Naive thymus-derived CD4-positive, alpha-beta T cell (primary cell): ENCODE measurements around the gene SCAPER. TPM values are rescaled to one million over a fixed set of nuclear protein-coding genes. Genes with fewer than 3 reads are reported as not detected.

Experiments
- ATAC-seq: fragments of 150-1000 bp; cut with Tn5 transposase; 2 replicates; pipeline ENCODE4 v1.10.0; 2021; ENCODE audit warnings: mild to moderate bottlenecking, moderate library complexity
- CTCF ChIA-PET: fragments of 350-600 bp; sonication (Branson Sonifier 250); formaldehyde crosslinking; loops from one replicate; lab custom pipeline; 2021; ENCODE audit warnings: antibody characterized with exemption; lab: Charles Lee
- POLR2A ChIA-PET: fragments of 350-600 bp; sonication (Branson Sonifier 250); formaldehyde crosslinking; loops from one replicate; lab custom pipeline; 2021; ENCODE audit warnings: antibody characterized with exemption, inconsistent platforms; lab: Charles Lee
- DNase-seq, 9 donors: peaks; one replicate each; pipeline versions ENCODE4 v3.0.0 to v3.0.0-alpha.2; 2020 to 2022; ENCODE audit warnings: mixed read lengths in 1 of 9
- H3K27ac ChIP-seq: one replicate; pipeline ENCODE4 v1.7.0; 2013; ENCODE audit warnings: mild to moderate bottlenecking, low read depth, low read length, moderate library complexity
- H3K27me3 ChIP-seq, 2 donors: one replicate each; pipeline ENCODE4 v1.7.0; 2013; ENCODE audit warnings: low read length in 2 of 2, mild to moderate bottlenecking in 2 of 2, moderate library complexity in 2 of 2; ENCODE audit not compliant: control insufficient read depth in 2 of 2, insufficient read depth in 2 of 2
- H3K36me3 ChIP-seq, 3 experiments: 1 replicate in 2 of 3; 2 replicates in 1 of 3; pipeline ENCODE4 v1.7.0; 2013; ENCODE audit warnings: low read length in 3 of 3, mild to moderate bottlenecking in 3 of 3, moderate library complexity in 1 of 3; ENCODE audit not compliant: insufficient read depth in 3 of 3, control insufficient read depth in 2 of 3
- H3K4me1 ChIP-seq, 2 donors: one replicate each; pipeline ENCODE4 v1.7.0; 2013; ENCODE audit warnings: low read length in 2 of 2, mild to moderate bottlenecking in 2 of 2, moderate library complexity in 1 of 2; ENCODE audit not compliant: control insufficient read depth in 2 of 2, insufficient read depth in 2 of 2
- H3K4me3 ChIP-seq: 2 replicates; pipeline ENCODE4 v1.7.0; 2013; ENCODE audit warnings: mild to moderate bottlenecking, low read length
- H3K9me3 ChIP-seq, 3 experiments: 1 replicate in 2 of 3; 2 replicates in 1 of 3; pipeline ENCODE4 v1.7.0; 2013; ENCODE audit warnings: low read length in 3 of 3; ENCODE audit not compliant: control insufficient read depth in 2 of 3
- H3K27ac Mint-ChIP-seq, 9 donors: one replicate each; pipeline ENCODE4 v1.8.0; 2020 to 2022; ENCODE audit warnings: mixed read lengths in 9 of 9, mild to moderate bottlenecking in 8 of 9, moderate library complexity in 5 of 9, inconsistent platforms in 2 of 9
- H3K27me3 Mint-ChIP-seq, 5 donors: one replicate each; pipeline ENCODE4 v1.8.0; 2021 to 2022; ENCODE audit warnings: mixed read lengths in 5 of 5, mild to moderate bottlenecking in 1 of 5
- H3K36me3 Mint-ChIP-seq, 5 donors: one replicate each; pipeline ENCODE4 v1.8.0; 2020 to 2022; ENCODE audit warnings: mixed read lengths in 5 of 5, mild to moderate bottlenecking in 3 of 5, inconsistent platforms in 1 of 5
- H3K4me1 Mint-ChIP-seq, 7 donors: one replicate each; pipeline ENCODE4 v1.8.0; 2020 to 2022; ENCODE audit warnings: mixed read lengths in 7 of 7, mild to moderate bottlenecking in 3 of 7, inconsistent platforms in 1 of 7
- H3K4me3 Mint-ChIP-seq, 10 donors: one replicate each; pipeline ENCODE4 v1.8.0; 2020 to 2022; ENCODE audit warnings: mild to moderate bottlenecking in 10 of 10, mixed read lengths in 10 of 10, moderate library complexity in 6 of 10, inconsistent platforms in 2 of 10
- H3K9me3 Mint-ChIP-seq, 11 donors: one replicate each; pipeline ENCODE4 v1.8.0; 2020 to 2022; ENCODE audit warnings: mixed read lengths in 11 of 11, mild to moderate bottlenecking in 4 of 11, inconsistent platforms in 1 of 11, moderate library complexity in 1 of 11
- intact Hi-C, 2 donors: fragments of 100-400 bp; cut with micrococcal nuclease; formaldehyde crosslinking; loops; one replicate each; pipeline ENCODE4 v1.15.1; 2023
- polyA plus RNA-seq, 2 donors: library from polyadenylated mRNA; unstranded; fragments of 300-500 nt; fragmentation: Illumina TruSeq; gene quantifications; one replicate each; pipeline ENCODE4 v1.2.3, GENCODE V29; 2021
- total RNA-seq, 6 experiments: library from RNA in 5 of 6; stranded (reverse) in 5 of 6; gene quantifications; 1 replicate in 5 of 6; 2 replicates in 1 of 6; pipeline ENCODE4 v1.2.3 and lab custom pipeline; 2021 to 2026

The SCAPER gene
- total and polyA plus RNA-seq, 7 experiments from 2014 or later, result 22.6 to 56.9 (median 48.8) TPM

- no peak overlapping the region for H3K27ac Mint-ChIP-seq
- peaks cover 0 to 23% (median 8%) of the 10 kb centered on the region in 5 donors for H3K36me3 Mint-ChIP-seq
- H3K4me1 ChIP-seq, result no peaks in the 10 kb centered on the region
- intact Hi-C loops, result no loop called here
- DNase-seq, result no peak
- H3K4me3 Mint-ChIP-seq, result no peak overlapping the region
- no peaks in the 10 kb centered on the region for H3K36me3 ChIP-seq
- no peak overlapping the region for H3K27ac ChIP-seq
- ChIA-PET CTCF (no interaction called here), POLR2A (no interaction called here)
- peaks cover 0 to 5% (median under 1%) of the 10 kb centered on the region in 11 donors for H3K9me3 Mint-ChIP-seq
- H3K4me1 Mint-ChIP-seq, result no peaks in the 10 kb centered on the region
- no peak overlapping the region for H3K4me3 ChIP-seq
- H3K27me3 ChIP-seq, result no peaks in the 10 kb centered on the region
- no peak for ATAC-seq
- no peaks in the 10 kb centered on the region for H3K27me3 Mint-ChIP-seq
- H3K9me3 ChIP-seq, result no peaks in the 10 kb centered on the region
These were observed 486.6 kb downstream of the SCAPER start for GRCh38 chr15:76418352-76419140.

DNA sequence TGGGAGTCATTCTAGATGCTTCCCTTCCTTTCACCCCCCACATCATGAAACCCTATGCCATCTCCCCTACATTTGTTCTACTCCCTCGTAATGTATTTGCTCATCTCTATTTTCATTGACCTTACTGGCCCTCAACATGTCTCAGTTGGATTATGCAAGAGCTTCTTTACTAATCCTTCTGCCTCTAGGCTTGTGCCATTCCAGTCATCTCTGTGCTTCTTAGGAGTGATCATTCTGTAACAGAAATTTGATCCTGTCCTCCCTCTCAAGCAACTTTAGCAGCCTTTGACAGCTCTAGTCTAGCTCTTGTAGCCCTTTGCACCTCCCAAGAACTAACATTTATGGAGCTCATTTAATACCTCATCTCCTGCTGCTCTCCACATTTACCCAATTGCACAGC, 503.9 kb downstream of the SCAPER start:
- ChIA-PET POLR2A (no interaction called here), CTCF (no interaction called here)
- H3K4me1 Mint-ChIP-seq, result peaks cover 0 to 4% (median 0%) of the 10 kb centered on the region in 7 donors
- peaks cover 6 to 62% (median 57%) of the 10 kb centered on the region in 5 donors for H3K36me3 Mint-ChIP-seq
- Histone ChIP-seq H3K27ac (no peak overlapping the region), H3K4me3 (no peak overlapping the region), H3K36me3 (peaks cover 0 to 15% (median 0%) of the 10 kb centered on the region in 3 experiments), H3K4me1 (no peaks in the 10 kb centered on the region), H3K9me3 (no peaks in the 10 kb centered on the region), H3K27me3 (no peaks in the 10 kb centered on the region)
- no peaks in the 10 kb centered on the region for H3K27me3 Mint-ChIP-seq
- DNase-seq (no peak), ATAC-seq (no peak)
- no peak overlapping the region for H3K27ac Mint-ChIP-seq
- H3K9me3 Mint-ChIP-seq, result peaks cover 0 to 2% (median 0%) of the 10 kb centered on the region in 11 donors
- H3K4me3 Mint-ChIP-seq, result no peak overlapping the region
- intact Hi-C loops, result no loop called here

GRCh38 chr15:76398317-76399104, 506.6 kb downstream of the SCAPER start:
- Histone ChIP-seq H3K27me3 (no peaks in the 10 kb centered on the region), H3K4me3 (no peak overlapping the region), H3K36me3 (peaks cover 0 to 7% (median 0%) of the 10 kb centered on the region in 3 experiments), H3K9me3 (no peaks in the 10 kb centered on the region), H3K4me1 (no peaks in the 10 kb centered on the region), H3K27ac (no peak overlapping the region)
- Mint-ChIP-seq H3K27ac (no peak overlapping the region), H3K9me3 (peaks cover 0 to 3% (median 0%) of the 10 kb centered on the region in 11 donors), H3K36me3 (peaks cover 1 to 60% (median 42%) of the 10 kb centered on the region in 5 donors), H3K4me3 (no peak overlapping the region), H3K27me3 (no peaks in the 10 kb centered on the region), H3K4me1 (peaks cover 0 to 4% (median 0%) of the 10 kb centered on the region in 7 donors)
- POLR2A ChIA-PET, result no interaction called here
- DNase-seq, result no peak
- intact Hi-C loops, result no loop called here
- ATAC-seq, result no peak
- CTCF ChIA-PET, result no interaction called here

DNA sequence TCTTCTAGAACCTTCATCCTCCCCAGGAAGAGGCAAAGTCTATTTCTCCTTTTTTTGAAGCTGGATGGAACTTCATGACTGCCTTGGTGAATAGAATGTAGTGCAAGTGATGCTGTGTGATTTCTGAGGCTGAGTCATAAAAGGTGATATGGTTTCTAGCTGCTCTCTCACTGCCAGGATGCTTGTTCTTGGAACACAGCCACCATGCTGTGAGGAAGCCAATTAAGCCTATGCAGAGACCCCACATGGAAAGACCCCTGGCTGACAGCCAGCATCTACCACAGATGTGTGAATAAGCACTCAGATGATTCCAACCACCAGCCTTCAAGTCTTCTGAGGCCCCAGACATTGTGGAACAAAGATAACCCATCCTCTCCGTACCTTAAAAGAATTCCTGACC, 511.5 kb downstream of the SCAPER start:
- ChIA-PET POLR2A (no interaction called here), CTCF (no interaction called here)
- Mint-ChIP-seq H3K4me1 (peaks cover 0 to 4% (median 0%) of the 10 kb centered on the region in 7 donors), H3K36me3 (peaks cover 1 to 62% (median 26%) of the 10 kb centered on the region in 5 donors), H3K27ac (no peak overlapping the region), H3K9me3 (peaks cover 0 to 3% (median 0%) of the 10 kb centered on the region in 11 donors), H3K4me3 (no peak overlapping the region), H3K27me3 (no peaks in the 10 kb centered on the region)
- no peaks in the 10 kb centered on the region for H3K4me1 ChIP-seq
- no peaks in the 10 kb centered on the region for H3K27me3 ChIP-seq
- intact Hi-C loops, result no loop called here
- DNase-seq, result no peak
- H3K36me3 ChIP-seq, result no peaks in the 10 kb centered on the region
- no peak overlapping the region for H3K27ac ChIP-seq
- no peak for ATAC-seq
- H3K9me3 ChIP-seq, result no peaks in the 10 kb centered on the region
- no peak overlapping the region for H3K4me3 ChIP-seq

- DNase-seq, result no peak
- no peak overlapping the region for H3K4me3 Mint-ChIP-seq
- H3K9me3 ChIP-seq, result no peaks in the 10 kb centered on the region
- H3K27me3 ChIP-seq, result no peaks in the 10 kb centered on the region
- no peak overlapping the region for H3K27ac ChIP-seq
- H3K27me3 Mint-ChIP-seq, result no peaks in the 10 kb centered on the region
- ChIA-PET CTCF (no interaction called here), POLR2A (no interaction called here)
- no peak overlapping the region for H3K4me3 ChIP-seq
- H3K4me1 ChIP-seq, result no peaks in the 10 kb centered on the region
- H3K4me1 Mint-ChIP-seq, result peaks cover 0 to 2% (median 0%) of the 10 kb centered on the region in 7 donors
- no peak for ATAC-seq
- H3K36me3 ChIP-seq, result no peaks in the 10 kb centered on the region
- peaks cover 0 to 5% (median 0%) of the 10 kb centered on the region in 11 donors for H3K9me3 Mint-ChIP-seq
- intact Hi-C loops, result no loop called here
- H3K36me3 Mint-ChIP-seq, result peaks cover 0 to 66% (median 35%) of the 10 kb centered on the region in 5 donors
- no peak overlapping the region for H3K27ac Mint-ChIP-seq
These were observed 513.3 kb downstream of the SCAPER start for GRCh38 chr15:76391847-76392246.

DNA sequence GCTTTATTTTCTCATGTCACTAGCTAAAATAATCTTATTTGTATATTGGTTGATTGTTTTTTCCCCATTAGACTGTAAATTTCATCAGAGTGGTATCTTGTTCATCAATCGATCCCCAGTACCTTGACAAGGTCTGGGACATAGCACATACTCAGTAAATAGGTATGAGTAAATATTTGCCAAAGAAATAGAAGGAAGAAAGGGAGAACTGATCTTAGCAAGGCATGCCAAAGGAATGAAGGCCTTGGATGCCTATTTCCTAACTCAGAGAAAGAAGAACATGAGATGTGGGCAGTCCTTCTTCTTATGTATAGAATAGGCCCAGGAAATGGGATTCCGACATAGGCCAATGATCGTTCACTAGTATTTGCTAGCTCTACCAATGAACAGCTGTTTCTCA, 513.8 kb downstream of the SCAPER start:
- Mint-ChIP-seq H3K4me3 (no peak overlapping the region), H3K27me3 (no peaks in the 10 kb centered on the region), H3K9me3 (peaks cover 0 to 6% (median 0%) of the 10 kb centered on the region in 11 donors), H3K36me3 (peaks cover 0 to 71% (median 40%) of the 10 kb centered on the region in 5 donors), H3K4me1 (peaks cover 0 to 2% (median 0%) of the 10 kb centered on the region in 7 donors), H3K27ac (no peak overlapping the region)
- ChIA-PET CTCF (interaction anchor here (0.6 kb wide), 1 partner anchor 632 kb away, joined by 3 read pairs; no protein-coding TSS in a partner anchor), POLR2A (no interaction called here)
- Histone ChIP-seq H3K4me3 (no peak overlapping the region), H3K4me1 (no peaks in the 10 kb centered on the region), H3K9me3 (no peaks in the 10 kb centered on the region), H3K36me3 (no peaks in the 10 kb centered on the region), H3K27ac (no peak overlapping the region), H3K27me3 (no peaks in the 10 kb centered on the region)
- no peak for ATAC-seq
- intact Hi-C loops, result no loop called here
- no peak for DNase-seq
